H9 (cell line): ENCODE data around the gene PTPN11. TPM values are rescaled to one million over a fixed set of nuclear protein-coding genes. Genes with fewer than 3 reads are reported as not detected.

Experiments used
- DNase-seq: peaks from one replicate; pipeline ENCODE4 v3.0.0-alpha.2; 2017
- H2AFZ ChIP-seq: one replicate; pipeline ENCODE4 v1.6.1; 2013; ENCODE audit warnings: mild to moderate bottlenecking, low read length, control low read depth, moderate library complexity
- H2AK5ac ChIP-seq: 2 replicates; pipeline ENCODE4 v1.6.1; 2013; ENCODE audit warnings: low read length, control low read depth, mixed read lengths; ENCODE audit not compliant: insufficient read length
- H2BK120ac ChIP-seq: one replicate; pipeline ENCODE4 v1.6.1; 2013; ENCODE audit warnings: low read depth, mild to moderate bottlenecking, low read length, control low read depth, inconsistent platforms; ENCODE audit not compliant: poor library complexity, severe bottlenecking
- H2BK12ac ChIP-seq: 2 replicates; pipeline ENCODE4 v1.6.1; 2013; ENCODE audit warnings: low read length, control low read depth, mixed read lengths, low read depth; ENCODE audit not compliant: insufficient read length
- H2BK15ac ChIP-seq: 2 replicates; pipeline ENCODE4 v1.6.1; 2013; ENCODE audit warnings: low read depth, low read length, control low read depth
- H2BK20ac ChIP-seq: one replicate; pipeline ENCODE4 v1.6.1; 2013; ENCODE audit warnings: low read depth, mild to moderate bottlenecking, low read length, control low read depth, inconsistent platforms; ENCODE audit not compliant: poor library complexity, severe bottlenecking
- H2BK5ac ChIP-seq: 2 replicates; pipeline ENCODE4 v1.6.1; 2013; ENCODE audit warnings: low read length, control low read depth, mixed read lengths; ENCODE audit not compliant: insufficient read length
- H3K14ac ChIP-seq: 2 replicates; pipeline ENCODE4 v1.6.1; 2013; ENCODE audit warnings: low read length, control low read depth; ENCODE audit not compliant: insufficient read depth
- H3K18ac ChIP-seq: 2 replicates; pipeline ENCODE4 v1.6.1; 2013; ENCODE audit warnings: low read depth, mild to moderate bottlenecking, mixed read lengths, low read length, control low read depth; ENCODE audit not compliant: insufficient read length
- H3K23ac ChIP-seq: 2 replicates; pipeline ENCODE4 v1.6.1; 2013; ENCODE audit warnings: low read length, control low read depth, mixed read lengths, low read depth; ENCODE audit not compliant: insufficient read length
- H3K23me2 ChIP-seq: 2 replicates; pipeline ENCODE4 v1.6.1; 2013; ENCODE audit warnings: low read depth, mild to moderate bottlenecking, mixed read lengths, low read length, control low read depth; ENCODE audit not compliant: insufficient read length, poor library complexity, severe bottlenecking
- H3K27ac ChIP-seq: 2 replicates; pipeline ENCODE4 v1.5.1; 2013; ENCODE audit warnings: low read length, control low read depth, mixed read lengths, low read depth; ENCODE audit not compliant: insufficient read length
- H3K27me3 ChIP-seq: 2 replicates; pipeline ENCODE4 v1.6.1; 2013; ENCODE audit warnings: low read length, control low read depth, inconsistent platforms; ENCODE audit not compliant: insufficient read depth
- H3K4ac ChIP-seq: 2 replicates; pipeline ENCODE4 v1.6.1; 2013; ENCODE audit warnings: low read depth, mild to moderate bottlenecking, control low read depth, inconsistent platforms, low read length, moderate library complexity
- H3K4me1 ChIP-seq: 2 replicates; pipeline ENCODE4 v1.6.1; 2013; ENCODE audit warnings: low read length, control low read depth, inconsistent platforms; ENCODE audit not compliant: insufficient read depth
- H3K4me2 ChIP-seq: 2 replicates; pipeline ENCODE4 v1.6.1; 2013; ENCODE audit warnings: low read length, control low read depth, mixed read lengths; ENCODE audit not compliant: insufficient read length, insufficient read depth
- H3K56ac ChIP-seq: 2 replicates; pipeline ENCODE4 v1.6.1; 2013; ENCODE audit warnings: low read depth, mild to moderate bottlenecking, mixed read lengths, low read length, control low read depth; ENCODE audit not compliant: insufficient read length
- H3K79me1 ChIP-seq: 2 replicates; pipeline ENCODE4 v1.6.1; 2013; ENCODE audit warnings: low read depth, mild to moderate bottlenecking, moderate library complexity, low read length, control low read depth, inconsistent platforms; ENCODE audit not compliant: insufficient read depth, poor library complexity, severe bottlenecking
- H3K79me2 ChIP-seq: 2 replicates; pipeline ENCODE4 v1.6.1; 2013; ENCODE audit warnings: low read length, control low read depth, inconsistent platforms; ENCODE audit not compliant: insufficient read depth
- H3K9ac ChIP-seq: 2 replicates; pipeline ENCODE4 v1.6.1; 2013; ENCODE audit warnings: low read length, control low read depth, mixed read lengths; ENCODE audit not compliant: insufficient read length; ENCODE audit errors: extremely low read depth
- H3K9me3 ChIP-seq: one replicate; pipeline ENCODE4 v1.6.1; 2013; ENCODE audit warnings: low read depth, low read length, inconsistent platforms; ENCODE audit not compliant: control insufficient read depth
- H3T11ph ChIP-seq: one replicate; pipeline ENCODE4 v1.6.1; 2013; ENCODE audit warnings: mild to moderate bottlenecking, low read length, control low read depth, inconsistent platforms
- H4K20me1 ChIP-seq: one replicate; pipeline ENCODE4 v1.6.1; 2013; ENCODE audit not compliant: control insufficient read depth, insufficient read length, insufficient read depth
- H4K5ac ChIP-seq: 2 replicates; pipeline ENCODE4 v1.6.1; 2013; ENCODE audit warnings: low read depth, mild to moderate bottlenecking, mixed read lengths, low read length, control low read depth; ENCODE audit not compliant: insufficient read length
- H4K8ac ChIP-seq: replicated peaks from 2 replicates; pipeline ENCODE4 v1.6.1; 2013; ENCODE audit warnings: low read length, control low read depth, mixed read lengths, low read depth; ENCODE audit not compliant: insufficient read length
- H4K91ac ChIP-seq: 2 replicates; pipeline ENCODE4 v1.6.1; 2013; ENCODE audit warnings: low read depth, mild to moderate bottlenecking, moderate library complexity, mixed read lengths, low read length, control low read depth; ENCODE audit not compliant: insufficient read length
- H3K27ac Mint-ChIP-seq, 3 experiments: 2 replicates in 2 of 3; 3 replicates in 1 of 3; pipeline ENCODE4 v1.8.0; 2020 to 2021; ENCODE audit warnings: mixed read lengths in 3 of 3, mild to moderate bottlenecking in 1 of 3, moderate library complexity in 1 of 3
- H3K27me3 Mint-ChIP-seq: 2 replicates; pipeline ENCODE4 v1.8.0; 2021; ENCODE audit warnings: low read depth, mild to moderate bottlenecking, moderate library complexity, mixed read lengths
- H3K36me3 Mint-ChIP-seq, 3 experiments: 2 replicates in 2 of 3; 3 replicates in 1 of 3; pipeline ENCODE4 v1.8.0; 2020 to 2021; ENCODE audit warnings: low read depth in 3 of 3, mixed read lengths in 3 of 3; ENCODE audit not compliant: insufficient read depth in 1 of 3
- H3K4me1 Mint-ChIP-seq, 2 experiments: 2 replicates each; pipeline ENCODE4 v1.8.0; 2020; ENCODE audit warnings: mixed read lengths in 2 of 2
- H3K4me3 Mint-ChIP-seq, 2 experiments: 2 replicates in 1 of 2; 3 replicates in 1 of 2; pipeline ENCODE4 v1.8.0; 2020 to 2021; ENCODE audit warnings: mild to moderate bottlenecking in 2 of 2, mixed read lengths in 2 of 2, moderate library complexity in 1 of 2
- H3K9me3 Mint-ChIP-seq, 2 experiments: 2 replicates in 1 of 2; 3 replicates in 1 of 2; pipeline ENCODE4 v1.8.0; 2020; ENCODE audit warnings: mild to moderate bottlenecking in 2 of 2, mixed read lengths in 2 of 2, moderate library complexity in 1 of 2
- CTCF ChIP-seq: fragments of 200-600 bp; sonication (generic); conservative IDR thresholded peaks from 3 replicates; pipeline ENCODE4 v1.8.0; 2021; ENCODE audit warnings: antibody characterized with exemption, mild to moderate bottlenecking
- WGBS: extraction: QIAGEN DNeasy Blood & Tissue Kit; methylation state at CpG from one replicate; pipeline ENCODE4 v1.1.7; 2013; ENCODE audit warnings: missing lambda C conversion rate, low lambda C conversion rate, mixed read lengths; ENCODE audit not compliant: insufficient read length; ENCODE audit errors: extremely low coverage; 5-methylcytosine and 5-hydroxymethylcytosine counted together
- total RNA-seq: library from RNA; stranded (reverse); gene quantifications from 2 replicates; pipeline ENCODE4 v1.2.1, GENCODE V29; 2021

The PTPN11 gene
- total RNA-seq, 1 experiment from 2014 or later, result 112 TPM

- Mint-ChIP-seq H3K36me3 (peaks cover 23 to 69% (median 50%) of the 10 kb centered on the region in 3 experiments), H3K9me3 (no peaks in the 10 kb centered on the region), H3K27me3 (no peaks in the 10 kb centered on the region), H3K4me3 (no peak overlapping the region), H3K4me1 (no peaks in the 10 kb centered on the region), H3K27ac (no peak overlapping the region)
- Histone ChIP-seq H3T11ph (no peak overlapping the region), H3K18ac (no peak overlapping the region), H3K4me2 (no peak overlapping the region), H4K20me1 (no peaks in the 10 kb centered on the region), H3K23ac (no peak overlapping the region), H2BK20ac (no peak overlapping the region), H4K8ac (no peak overlapping the region), H2AK5ac (no peak overlapping the region), H3K56ac (no peak overlapping the region), H3K4ac (no peak overlapping the region), H4K5ac (no peak overlapping the region), H3K27me3 (no peaks in the 10 kb centered on the region), H3K9ac (no peak overlapping the region), H2BK15ac (no peak overlapping the region), H2BK120ac (no peak overlapping the region), H3K14ac (no peak overlapping the region), H3K4me1 (no peaks in the 10 kb centered on the region), H3K9me3 (no peaks in the 10 kb centered on the region), H3K79me2 (no peaks in the 10 kb centered on the region), H3K79me1 (no peaks in the 10 kb centered on the region), H2AFZ (no peak overlapping the region), H4K91ac (no peak overlapping the region), H3K27ac (no peak overlapping the region), H2BK12ac (no peak overlapping the region), H2BK5ac (no peak overlapping the region), H3K23me2 (no peaks in the 10 kb centered on the region)
- DNase-seq, result no peak
- no peak for TF ChIP-seq CTCF
- WGBS, result no CpG with 5 or more reads among the region's 5 CpGs
Observed at GRCh38 chr12:112458751-112459150, 40.0 kb downstream of the PTPN11 start.
